ENCODE results near the gene ADGRG1.

The ADGRG1 gene

GRCh38 chr16:57610611-57611010 lies 17.8 kb upstream of the ADGRG1 start:
- no peak for TF ChIP-seq FOXP2 (optimal IDR thresholded peaks at IDR 0.05; ENCODE audit: borderline replicate concordance, extremely low read depth, extremely low read length, insufficient read depth)
- no peak for TF ChIP-seq SIN3A (IDR thresholded peaks at IDR 0.05; ENCODE audit: borderline replicate concordance, insufficient read depth, low read length)
- no peak for TF ChIP-seq POLR2AphosphoS5 (IDR thresholded peaks at IDR 0.05; ENCODE audit: low read depth, low read length)
- no peak for TF ChIP-seq TAF1 (IDR thresholded peaks at IDR 0.05; ENCODE audit: borderline replicate concordance, insufficient read depth, low read length)
- TF ChIP-seq, protein P1, sequence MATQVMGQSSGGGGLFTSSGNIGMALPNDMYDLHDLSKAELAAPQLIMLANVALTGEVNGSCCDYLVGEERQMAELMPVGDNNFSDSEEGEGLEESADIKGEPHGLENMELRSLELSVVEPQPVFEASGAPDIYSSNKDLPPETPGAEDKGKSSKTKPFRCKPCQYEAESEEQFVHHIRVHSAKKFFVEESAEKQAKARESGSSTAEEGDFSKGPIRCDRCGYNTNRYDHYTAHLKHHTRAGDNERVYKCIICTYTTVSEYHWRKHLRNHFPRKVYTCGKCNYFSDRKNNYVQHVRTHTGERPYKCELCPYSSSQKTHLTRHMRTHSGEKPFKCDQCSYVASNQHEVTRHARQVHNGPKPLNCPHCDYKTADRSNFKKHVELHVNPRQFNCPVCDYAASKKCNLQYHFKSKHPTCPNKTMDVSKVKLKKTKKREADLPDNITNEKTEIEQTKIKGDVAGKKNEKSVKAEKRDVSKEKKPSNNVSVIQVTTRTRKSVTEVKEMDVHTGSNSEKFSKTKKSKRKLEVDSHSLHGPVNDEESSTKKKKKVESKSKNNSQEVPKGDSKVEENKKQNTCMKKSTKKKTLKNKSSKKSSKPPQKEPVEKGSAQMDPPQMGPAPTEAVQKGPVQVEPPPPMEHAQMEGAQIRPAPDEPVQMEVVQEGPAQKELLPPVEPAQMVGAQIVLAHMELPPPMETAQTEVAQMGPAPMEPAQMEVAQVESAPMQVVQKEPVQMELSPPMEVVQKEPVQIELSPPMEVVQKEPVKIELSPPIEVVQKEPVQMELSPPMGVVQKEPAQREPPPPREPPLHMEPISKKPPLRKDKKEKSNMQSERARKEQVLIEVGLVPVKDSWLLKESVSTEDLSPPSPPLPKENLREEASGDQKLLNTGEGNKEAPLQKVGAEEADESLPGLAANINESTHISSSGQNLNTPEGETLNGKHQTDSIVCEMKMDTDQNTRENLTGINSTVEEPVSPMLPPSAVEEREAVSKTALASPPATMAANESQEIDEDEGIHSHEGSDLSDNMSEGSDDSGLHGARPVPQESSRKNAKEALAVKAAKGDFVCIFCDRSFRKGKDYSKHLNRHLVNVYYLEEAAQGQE (IDR thresholded peaks at IDR 0.05; ENCODE audit: insufficient read depth in 1 of 2, low read depth in 2 of 2, low read length in 2 of 2) = no peak

DNA sequence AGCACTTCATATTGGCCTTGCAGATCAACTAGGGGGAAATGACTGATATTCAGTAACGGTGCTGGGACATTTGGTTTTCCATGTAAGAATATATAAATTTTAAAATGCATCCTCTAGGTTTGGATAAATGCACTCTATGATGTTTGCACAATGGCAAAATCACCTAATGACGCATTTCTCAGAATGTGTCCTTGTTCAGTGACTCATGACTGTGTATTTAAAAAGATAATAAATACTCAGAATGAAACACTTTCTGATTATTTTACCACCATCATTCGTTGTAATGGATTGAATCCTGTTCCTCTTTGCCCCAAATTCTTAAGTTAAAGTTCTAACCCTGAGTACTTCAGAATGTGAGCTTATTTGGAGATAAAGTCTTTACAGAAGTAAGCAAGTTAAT lies 17.2 kb upstream of the ADGRG1 start:
- TF ChIP-seq POLR2AphosphoS5 (IDR thresholded peaks at IDR 0.05; ENCODE audit: low read depth, low read length) = no peak
- TF ChIP-seq TAF1 (IDR thresholded peaks at IDR 0.05; ENCODE audit: borderline replicate concordance, insufficient read depth, low read length) = no peak
- no peak for TF ChIP-seq SIN3A (IDR thresholded peaks at IDR 0.05; ENCODE audit: borderline replicate concordance, insufficient read depth, low read length)
- TF ChIP-seq FOXP2 (optimal IDR thresholded peaks at IDR 0.05; ENCODE audit: borderline replicate concordance, extremely low read depth, extremely low read length, insufficient read depth) = no peak

DNA sequence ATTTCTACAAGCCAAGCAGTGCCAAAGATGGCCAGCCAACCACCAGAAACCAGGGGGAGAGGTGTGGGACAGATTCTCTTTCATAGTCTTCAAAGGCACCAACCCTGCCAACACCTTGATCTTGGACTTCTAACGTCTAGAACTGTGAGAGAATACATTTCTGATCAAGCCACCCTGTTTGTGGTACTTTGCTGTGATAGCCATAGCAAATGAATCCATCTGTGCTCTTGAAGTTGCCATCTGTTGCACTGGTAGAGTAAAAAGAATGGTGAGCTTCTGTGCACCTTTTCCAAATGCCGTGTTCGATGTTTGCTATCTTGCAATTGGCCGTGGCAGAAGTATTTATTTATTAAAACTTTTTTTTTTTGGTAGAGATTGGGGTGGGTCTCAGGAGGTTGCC lies 16.7 kb upstream of the ADGRG1 start:
- no peak for TF ChIP-seq FOXP2 (optimal IDR thresholded peaks at IDR 0.05; ENCODE audit: borderline replicate concordance, extremely low read depth, extremely low read length, insufficient read depth)
- TF ChIP-seq SIN3A (IDR thresholded peaks at IDR 0.05; ENCODE audit: borderline replicate concordance, insufficient read depth, low read length) = no peak
- TF ChIP-seq, protein P1 (IDR thresholded peaks at IDR 0.05; ENCODE audit: insufficient read depth in 1 of 2, low read depth in 2 of 2, low read length in 2 of 2) = no peak

GRCh38 chr16:57612494-57612893 lies 15.9 kb upstream of the ADGRG1 start:
- TF ChIP-seq TAF1 (IDR thresholded peaks at IDR 0.05; ENCODE audit: borderline replicate concordance, insufficient read depth, low read length) (no peak), FOXP2 (optimal IDR thresholded peaks at IDR 0.05; ENCODE audit: borderline replicate concordance, extremely low read depth, extremely low read length, insufficient read depth) (no peak), SIN3A (IDR thresholded peaks at IDR 0.05; ENCODE audit: borderline replicate concordance, insufficient read depth, low read length) (no peak), POLR2AphosphoS5 (IDR thresholded peaks at IDR 0.05; ENCODE audit: low read depth, low read length) (no peak)
- TF ChIP-seq, protein P1 (IDR thresholded peaks at IDR 0.05; ENCODE audit: insufficient read depth in 1 of 2, low read depth in 2 of 2, low read length in 2 of 2) = no peak

DNA sequence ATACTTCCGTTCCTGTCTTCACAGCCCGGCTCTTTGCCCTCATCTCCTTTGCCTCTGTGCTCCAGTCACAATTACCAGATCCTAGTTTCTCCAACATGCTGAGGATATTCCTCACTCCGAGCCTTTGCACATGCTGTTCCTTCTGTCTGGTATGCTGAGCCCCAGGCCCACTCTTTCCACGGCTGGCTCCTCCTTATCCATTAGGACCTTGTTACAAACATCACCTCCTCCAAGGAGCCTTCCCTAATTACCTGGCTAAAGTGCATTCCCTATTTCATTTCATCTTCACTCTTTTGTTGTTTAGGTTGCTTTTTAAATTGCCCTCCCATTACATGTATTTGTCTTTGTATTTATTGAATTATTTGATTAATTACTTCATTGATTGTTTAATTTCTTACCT lies 14.9 kb upstream of the ADGRG1 start:
- TF ChIP-seq, protein P1 (IDR thresholded peaks at IDR 0.05; ENCODE audit: insufficient read depth in 1 of 2, low read depth in 2 of 2, low read length in 2 of 2) = no peak
- TF ChIP-seq TAF1 (IDR thresholded peaks at IDR 0.05; ENCODE audit: borderline replicate concordance, insufficient read depth, low read length) (no peak), POLR2AphosphoS5 (IDR thresholded peaks at IDR 0.05; ENCODE audit: low read depth, low read length) (no peak), SIN3A (IDR thresholded peaks at IDR 0.05; ENCODE audit: borderline replicate concordance, insufficient read depth, low read length) (no peak), FOXP2 (optimal IDR thresholded peaks at IDR 0.05; ENCODE audit: borderline replicate concordance, extremely low read depth, extremely low read length, insufficient read depth) (no peak)

Data from PFSK-1 (cell line).